Right ventricle myocardium superior (tissue), 1 donor: ENCODE measurements around the gene PLA2G4F. TPM values are rescaled to one million over a fixed set of nuclear protein-coding genes. Genes with fewer than 3 reads are reported as not detected.

Experiments used
- ATAC-seq: fragments of 200-7000 bp; cut with Tn5 transposase; one replicate; pipeline ENCODE4 v1.9.1; 2020; ENCODE audit warnings: mild to moderate bottlenecking; ENCODE audit not compliant: poor library complexity
- DNase-seq: peaks from one replicate; pipeline ENCODE4 v3.0.0-alpha.2; 2020
- intact Hi-C: fragments of 100-400 bp; cut with DNase I; formaldehyde crosslinking; loops from one replicate; pipeline ENCODE4 v1.11.2; 2022
- total RNA-seq: library from RNA; stranded (reverse); fragmentation: NEBNext Ultra II Directional; extraction: Animal tissue kit (Norgen Biotek cat#: 25700); gene quantifications from one replicate; pipeline ENCODE4 v1.2.1, GENCODE V29; 2021
- donor health status: DM: no; HTN: yes; CAD: no; lungs with severe emphysema.

The PLA2G4F gene
- total RNA-seq, 1 donor from 2014 or later = 4.6 TPM

GRCh38 chr15:42138968-42139386 lies 17.5 kb downstream of the PLA2G4F start:
- DNase-seq (no peak), ATAC-seq (no peak)
- intact Hi-C loops = loop anchor here (5.0 kb wide), 1 partner anchor 152 kb away; no protein-coding TSS in a partner anchor

GRCh38 chr15:42138411-42138810 lies 18.0 kb downstream of the PLA2G4F start:
- ATAC-seq (no peak), DNase-seq (no peak)
- intact Hi-C loops = loop anchor here (5.0 kb wide), 1 partner anchor 151 kb away; no protein-coding TSS in a partner anchor

GRCh38 chr15:42137461-42138261 lies 18.8 kb downstream of the PLA2G4F start:
- DNase-seq (no peak), ATAC-seq (peak; percentile 51)
- intact Hi-C loops = loop anchor here (5.0 kb wide), 1 partner anchor 150 kb away; no protein-coding TSS in a partner anchor

GRCh38 chr15:42136513-42136912 lies 19.9 kb downstream of the PLA2G4F start:
- intact Hi-C loops = loop anchor here (5.0 kb wide), 1 partner anchor 149 kb away; no protein-coding TSS in a partner anchor
- no peak for DNase-seq
- no peak for ATAC-seq

- ATAC-seq (no peak), DNase-seq (no peak)
- intact Hi-C loops = loop anchor here (5.0 kb wide), 1 partner anchor 148 kb away; no protein-coding TSS in a partner anchor
Observed at GRCh38 chr15:42135351-42135750, 21.1 kb downstream of the PLA2G4F start.

- DNase-seq (no peak), ATAC-seq (no peak)
- intact Hi-C loops = loop anchor here (5.0 kb wide), 2 partner anchors 67 to 147 kb away; no protein-coding TSS in a partner anchor
Observed at GRCh38 chr15:42134617-42135245, 21.7 kb downstream of the PLA2G4F start.

- DNase-seq (no peak), ATAC-seq (peak; percentile 65)
- intact Hi-C loops = loop anchor here (5.0 kb wide), 1 partner anchor 67 kb away; no protein-coding TSS in a partner anchor
Observed at GRCh38 chr15:42133886-42134502, 22.4 kb downstream of the PLA2G4F start.

- intact Hi-C loops = loop anchor here (5.0 kb wide), 1 partner anchor 66 kb away; no protein-coding TSS in a partner anchor
- no peak for ATAC-seq
- no peak for DNase-seq
Observed at GRCh38 chr15:42133356-42133755, 23.1 kb downstream of the PLA2G4F start.

GRCh38 chr15:42131826-42132806 lies 24.3 kb downstream of the PLA2G4F start:
- DNase-seq (no peak), ATAC-seq (no peak)
- intact Hi-C loops = loop anchor here (5.0 kb wide), 1 partner anchor 65 kb away; no protein-coding TSS in a partner anchor

GRCh38 chr15:42131006-42131405 lies 25.4 kb downstream of the PLA2G4F start:
- no peak for ATAC-seq
- DNase-seq = no peak
- intact Hi-C loops = loop anchor here (5.0 kb wide), 1 partner anchor 64 kb away; no protein-coding TSS in a partner anchor

GRCh38 chr15:42130246-42130986 lies 26.0 kb downstream of the PLA2G4F start:
- no peak for ATAC-seq
- DNase-seq = no peak
- intact Hi-C loops = loop anchor here (5.0 kb wide), 1 partner anchor 63 kb away; no protein-coding TSS in a partner anchor

- intact Hi-C loops = no loop called here
- DNase-seq (no peak), ATAC-seq (no peak)
Observed at GRCh38 chr15:42129364-42129763, 27.1 kb downstream of the PLA2G4F start.

- DNase-seq = no peak
- intact Hi-C loops = no loop called here
- no peak for ATAC-seq
Observed at GRCh38 chr15:42128476-42128875, 28.0 kb downstream of the PLA2G4F start.

GRCh38 chr15:42123546-42123945 lies 32.9 kb downstream of the PLA2G4F start:
- ATAC-seq (no peak), DNase-seq (no peak)
- intact Hi-C loops = loop anchor here (2.0 kb wide), 1 partner anchor 45 kb away; no protein-coding TSS in a partner anchor

- no peak for DNase-seq
- intact Hi-C loops = loop anchor here (2.0 kb wide), 1 partner anchor 43 kb away; no protein-coding TSS in a partner anchor
- ATAC-seq = no peak
Observed at GRCh38 chr15:42121682-42122081, 34.8 kb downstream of the PLA2G4F start.

GRCh38 chr15:42121021-42121420 lies 35.4 kb downstream of the PLA2G4F start:
- DNase-seq (no peak), ATAC-seq (no peak)
- intact Hi-C loops = no loop called here

GRCh38 chr15:42120285-42120684 lies 36.2 kb downstream of the PLA2G4F start:
- ATAC-seq (no peak), DNase-seq (no peak)
- intact Hi-C loops = no loop called here
